ENCODE data around the gene TNFAIP2. TPM values are rescaled to one million over a fixed set of nuclear protein-coding genes. Genes with fewer than 3 reads are reported as not detected.
"Not testable (repeated sequence)": the region's sequence is repeated elsewhere in the genome, so short reads cannot be mapped to it uniquely, and the experiment has no call there.

TNFAIP2 gene
- total RNA-seq, 1 donor from 2014 or later: 19.6 TPM

- Mint-ChIP-seq H3K4me3 (ENCODE audit: low read depth) (no peak overlapping the region), H3K27me3 (peaks cover 12% of the 10 kb centered on the region), H3K9me3 (ENCODE audit: low read depth) (no peaks in the 10 kb centered on the region), H3K4me1 (ENCODE audit: low read depth) (no peaks in the 10 kb centered on the region), H3K27ac (no peak overlapping the region), H3K36me3 (ENCODE audit: insufficient read depth) (no peaks in the 10 kb centered on the region)
- DNase-seq (ENCODE audit: low spot score, unreplicated experiment): no peak
- TF ChIP-seq, protein P1, sequence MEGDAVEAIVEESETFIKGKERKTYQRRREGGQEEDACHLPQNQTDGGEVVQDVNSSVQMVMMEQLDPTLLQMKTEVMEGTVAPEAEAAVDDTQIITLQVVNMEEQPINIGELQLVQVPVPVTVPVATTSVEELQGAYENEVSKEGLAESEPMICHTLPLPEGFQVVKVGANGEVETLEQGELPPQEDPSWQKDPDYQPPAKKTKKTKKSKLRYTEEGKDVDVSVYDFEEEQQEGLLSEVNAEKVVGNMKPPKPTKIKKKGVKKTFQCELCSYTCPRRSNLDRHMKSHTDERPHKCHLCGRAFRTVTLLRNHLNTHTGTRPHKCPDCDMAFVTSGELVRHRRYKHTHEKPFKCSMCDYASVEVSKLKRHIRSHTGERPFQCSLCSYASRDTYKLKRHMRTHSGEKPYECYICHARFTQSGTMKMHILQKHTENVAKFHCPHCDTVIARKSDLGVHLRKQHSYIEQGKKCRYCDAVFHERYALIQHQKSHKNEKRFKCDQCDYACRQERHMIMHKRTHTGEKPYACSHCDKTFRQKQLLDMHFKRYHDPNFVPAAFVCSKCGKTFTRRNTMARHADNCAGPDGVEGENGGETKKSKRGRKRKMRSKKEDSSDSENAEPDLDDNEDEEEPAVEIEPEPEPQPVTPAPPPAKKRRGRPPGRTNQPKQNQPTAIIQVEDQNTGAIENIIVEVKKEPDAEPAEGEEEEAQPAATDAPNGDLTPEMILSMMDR (IDR thresholded peaks at IDR 0.05; ENCODE audit: unreplicated experiment): no peak
Measured at GRCh38 chr14:103163199-103163598, 39.9 kb downstream of the TNFAIP2 start.

DNA sequence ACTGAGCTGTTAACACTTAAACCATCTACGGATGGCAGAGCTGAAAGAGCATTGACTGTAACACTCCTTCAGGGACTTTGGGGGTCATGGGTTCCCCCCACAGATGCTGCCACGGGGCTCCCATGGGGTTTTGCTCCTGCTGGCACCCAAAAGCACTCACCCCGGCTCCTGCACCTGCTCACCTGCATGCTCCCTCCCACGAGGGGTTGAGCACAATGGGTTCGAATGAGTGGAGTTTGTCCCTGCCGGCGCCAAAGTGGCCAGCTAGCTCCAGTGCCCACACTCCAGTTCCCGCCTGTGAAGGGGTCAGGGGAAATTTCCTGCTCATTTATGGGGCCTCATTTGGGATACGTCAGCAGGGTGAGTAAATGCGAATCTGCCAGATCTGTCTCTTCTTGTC, 40.7 kb downstream of the TNFAIP2 start:
- no peaks in the 10 kb centered on the region for H3K9me3 Mint-ChIP-seq (ENCODE audit: low read depth)
- H3K4me1 Mint-ChIP-seq (ENCODE audit: low read depth): no peaks in the 10 kb centered on the region
- H3K4me3 Mint-ChIP-seq (ENCODE audit: low read depth): no peak overlapping the region
- DNase-seq (ENCODE audit: low spot score, unreplicated experiment): no peak
- no peak overlapping the region for H3K27ac Mint-ChIP-seq
- TF ChIP-seq, protein P1 (IDR thresholded peaks at IDR 0.05; ENCODE audit: unreplicated experiment): no peak
- H3K27me3 Mint-ChIP-seq: peaks cover 12% of the 10 kb centered on the region
- H3K36me3 Mint-ChIP-seq (ENCODE audit: insufficient read depth): no peaks in the 10 kb centered on the region

DNA sequence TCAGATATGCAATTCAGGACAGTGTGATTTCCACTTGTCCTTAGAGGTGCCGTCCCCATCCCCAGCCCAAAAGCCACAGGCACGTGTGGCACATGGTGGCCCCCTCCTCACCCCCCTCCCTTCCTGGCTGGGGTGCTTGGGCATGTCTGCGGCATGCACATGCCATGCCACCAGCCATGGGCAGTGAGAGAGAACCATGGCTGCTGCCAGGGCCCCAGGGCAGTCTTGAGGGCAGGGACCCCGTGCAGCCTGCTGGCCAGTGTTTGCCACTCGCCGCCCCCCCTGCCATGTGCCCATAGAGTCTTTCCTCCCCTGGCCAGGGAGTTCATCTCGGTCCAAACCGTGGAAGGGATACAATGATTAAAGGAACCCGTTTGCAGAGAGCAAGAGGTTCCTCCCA, 41.5 kb downstream of the TNFAIP2 start:
- TF ChIP-seq, protein P1 (IDR thresholded peaks at IDR 0.05; ENCODE audit: unreplicated experiment): no peak
- peaks cover 12% of the 10 kb centered on the region for H3K27me3 Mint-ChIP-seq
- no peak for DNase-seq (ENCODE audit: low spot score, unreplicated experiment)
- H3K27ac Mint-ChIP-seq: no peak overlapping the region
- H3K9me3 Mint-ChIP-seq (ENCODE audit: low read depth): no peaks in the 10 kb centered on the region
- no peaks in the 10 kb centered on the region for H3K4me1 Mint-ChIP-seq (ENCODE audit: low read depth)
- no peaks in the 10 kb centered on the region for H3K36me3 Mint-ChIP-seq (ENCODE audit: insufficient read depth)
- no peak overlapping the region for H3K4me3 Mint-ChIP-seq (ENCODE audit: low read depth)

DNA sequence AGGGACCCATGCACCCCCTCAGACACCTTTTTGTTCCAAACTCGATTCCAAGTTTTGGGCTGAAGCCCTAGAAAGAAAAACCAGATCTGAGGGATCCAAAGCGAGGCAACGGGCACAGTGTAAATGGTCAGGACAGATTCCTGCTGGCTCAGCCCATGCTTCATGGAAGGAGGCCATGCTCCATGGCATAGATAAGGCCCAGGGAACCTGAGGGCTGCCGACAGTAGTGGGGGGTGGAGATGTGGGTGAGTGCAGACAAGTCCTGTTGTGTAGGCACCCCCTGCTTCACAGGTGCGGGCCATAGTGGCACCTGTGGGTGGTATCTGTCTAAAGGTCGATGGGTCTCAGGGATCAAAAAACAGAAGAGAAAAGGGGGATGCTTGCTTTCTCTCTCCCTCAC, 42.1 kb downstream of the TNFAIP2 start:
- Mint-ChIP-seq H3K9me3 (ENCODE audit: low read depth) (peaks cover 5% of the 10 kb centered on the region), H3K4me1 (ENCODE audit: low read depth) (no peaks in the 10 kb centered on the region), H3K36me3 (ENCODE audit: insufficient read depth) (peaks cover 1% of the 10 kb centered on the region), H3K27ac (no peak overlapping the region), H3K4me3 (ENCODE audit: low read depth) (no peak overlapping the region), H3K27me3 (peaks cover 12% of the 10 kb centered on the region)
- TF ChIP-seq, protein P1 (IDR thresholded peaks at IDR 0.05; ENCODE audit: unreplicated experiment): no peak
- DNase-seq (ENCODE audit: low spot score, unreplicated experiment): no peak

GRCh38 chr14:103169954-103170353, 46.7 kb downstream of the TNFAIP2 start:
- Mint-ChIP-seq H3K27me3 (peaks cover 3% of the 10 kb centered on the region), H3K4me3 (ENCODE audit: low read depth) (no peak overlapping the region), H3K4me1 (ENCODE audit: low read depth) (no peaks in the 10 kb centered on the region), H3K27ac (no peak overlapping the region), H3K36me3 (ENCODE audit: insufficient read depth) (peaks cover 7% of the 10 kb centered on the region), H3K9me3 (ENCODE audit: low read depth) (peaks cover 32% of the 10 kb centered on the region)
- TF ChIP-seq, protein P1 (IDR thresholded peaks at IDR 0.05; ENCODE audit: unreplicated experiment): no peak
- no peak for DNase-seq (ENCODE audit: low spot score, unreplicated experiment)

DNA sequence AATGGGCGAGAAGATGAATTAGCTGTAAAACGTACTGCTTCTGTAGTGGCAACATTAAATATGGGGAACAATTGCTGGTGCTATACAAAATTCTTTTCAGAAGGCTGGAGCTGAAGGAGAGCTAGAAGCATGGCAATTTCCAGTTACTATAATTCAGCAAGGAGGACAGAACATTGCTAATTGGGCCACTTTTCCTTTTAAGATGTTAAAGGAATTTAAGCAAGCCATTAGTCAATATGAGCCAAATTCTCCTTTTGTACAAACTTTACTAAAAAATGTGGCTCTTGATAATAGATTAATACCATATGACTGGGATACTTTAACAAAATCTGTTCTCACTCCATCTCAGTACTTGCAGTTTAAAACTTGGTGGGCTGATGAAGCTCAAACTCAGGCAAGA, 47.9 kb downstream of the TNFAIP2 start:
- not testable (repeated sequence) for H3K36me3 Mint-ChIP-seq (ENCODE audit: insufficient read depth); DNase-seq (ENCODE audit: low spot score, unreplicated experiment); H3K27me3 Mint-ChIP-seq; H3K4me1 Mint-ChIP-seq (ENCODE audit: low read depth); H3K4me3 Mint-ChIP-seq (ENCODE audit: low read depth); H3K27ac Mint-ChIP-seq
- peaks cover 37% of the 10 kb centered on the region for H3K9me3 Mint-ChIP-seq (ENCODE audit: low read depth)
